ENCODE data around the gene AKAP8L. TPM values are rescaled to one million over a fixed set of nuclear protein-coding genes. Genes with fewer than 3 reads are reported as not detected.
A peak's percentile ranks its signal among the peaks of the same experiment; 100 is the strongest.

Gene AKAP8L
- total RNA-seq, 1 experiment from 2014 or later: 123 TPM

DNA sequence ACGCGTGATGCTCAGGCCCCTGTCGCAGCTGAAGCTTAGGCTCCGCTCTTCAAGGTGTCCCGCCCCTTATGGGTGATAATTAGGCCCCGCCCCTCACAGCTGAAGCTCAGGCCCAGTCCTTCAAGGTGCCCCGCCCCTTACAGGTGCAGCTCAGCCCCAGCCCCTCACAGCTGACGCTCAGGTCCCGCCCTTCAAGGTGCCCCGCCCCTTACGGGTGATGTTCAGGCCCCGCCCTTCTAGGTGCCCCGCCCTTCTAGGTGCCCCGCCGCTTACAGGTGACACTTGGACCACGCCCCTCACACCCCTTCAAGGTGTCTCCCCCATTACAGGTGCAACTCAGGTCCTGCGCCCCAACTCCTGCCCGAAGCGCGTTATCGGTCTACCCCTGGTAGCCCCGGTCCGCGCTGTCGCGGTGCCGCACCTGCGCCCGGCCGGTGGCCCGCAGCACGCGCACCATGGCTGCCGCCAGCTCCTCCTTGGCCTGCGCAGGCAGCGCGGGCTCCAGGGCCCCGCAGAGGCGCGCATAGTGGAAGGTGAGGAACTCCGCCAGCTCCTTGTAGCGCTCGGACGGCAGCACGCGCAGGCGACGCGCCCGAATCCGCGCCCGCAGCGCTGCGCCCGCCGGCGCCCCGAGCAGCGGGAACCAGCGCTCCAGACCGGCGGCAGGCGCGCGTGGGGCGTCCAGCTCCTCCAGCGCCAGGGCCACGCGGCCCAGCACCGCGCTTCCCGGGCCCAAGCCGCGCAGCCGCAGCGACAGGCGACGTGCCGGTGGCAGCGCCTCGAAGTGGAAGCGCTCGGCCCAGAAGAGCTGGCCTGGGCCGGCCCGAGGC, 38.3 kb upstream of the AKAP8L start:
- WGBS (ENCODE audit: extremely low coverage, insufficient read length, low lambda C conversion rate): no CpG with 5 or more reads among the region's 86 CpGs
- Histone ChIP-seq H2BK12ac (ENCODE audit: insufficient read length, low read depth, low read length) (no peak overlapping the region), H2AK5ac (ENCODE audit: insufficient read length, low read length) (no peak overlapping the region), H3K4ac (ENCODE audit: low read depth, low read length) (no peak overlapping the region), H2BK15ac (ENCODE audit: low read depth, low read length) (no peak overlapping the region), H3K9ac (ENCODE audit: extremely low read depth, insufficient read length, low read length) (no peak overlapping the region), H3K27ac (ENCODE audit: insufficient read length, low read depth, low read length) (no peak overlapping the region), H3K23ac (ENCODE audit: insufficient read length, low read depth, low read length) (no peak overlapping the region), H3K14ac (ENCODE audit: insufficient read depth, low read length) (no peak overlapping the region), H3K9me3 (ENCODE audit: control insufficient read depth, low read depth, low read length) (no peaks in the 10 kb centered on the region), H3K4me1 (ENCODE audit: insufficient read depth, low read length) (no peaks in the 10 kb centered on the region), H3K56ac (ENCODE audit: insufficient read length, low read depth, low read length) (no peak overlapping the region), H2AFZ (ENCODE audit: low read length) (no peak overlapping the region), H4K5ac (ENCODE audit: insufficient read length, low read depth, low read length) (no peak overlapping the region), H2BK20ac (ENCODE audit: low read depth, low read length, poor library complexity, severe bottlenecking) (no peak overlapping the region), H3K79me2 (ENCODE audit: insufficient read depth, low read length) (no peaks in the 10 kb centered on the region), H2BK120ac (ENCODE audit: low read depth, low read length, poor library complexity, severe bottlenecking) (no peak overlapping the region), H3K79me1 (ENCODE audit: insufficient read depth, low read depth, low read length, poor library complexity, severe bottlenecking) (no peaks in the 10 kb centered on the region), H4K20me1 (ENCODE audit: control insufficient read depth, insufficient read depth, insufficient read length) (no peaks in the 10 kb centered on the region), H3K18ac (ENCODE audit: insufficient read length, low read depth, low read length) (no peak overlapping the region), H2BK5ac (ENCODE audit: insufficient read length, low read length) (no peak overlapping the region), H3K23me2 (ENCODE audit: insufficient read length, low read depth, low read length, poor library complexity, severe bottlenecking) (peaks cover 19% of the 10 kb centered on the region), H3T11ph (ENCODE audit: low read length) (no peak overlapping the region), H4K8ac (replicated peaks; ENCODE audit: insufficient read length, low read depth, low read length) (no peak overlapping the region), H4K91ac (ENCODE audit: insufficient read length, low read depth, low read length) (no peak overlapping the region), H3K27me3 (ENCODE audit: insufficient read depth, low read length) (peaks cover 14% of the 10 kb centered on the region; the same call in 1 of the 2 replicates), H3K4me2 (ENCODE audit: insufficient read depth, insufficient read length, low read length) (peak overlapping the region; percentile 52)
- no peaks in the 10 kb centered on the region for H3K36me3 Mint-ChIP-seq (ENCODE audit: insufficient read depth in 1 of 3, low read depth in 3 of 3)
- no peaks in the 10 kb centered on the region; a peak in 4 of 5 replicates for H3K9me3 Mint-ChIP-seq
- H3K4me3 Mint-ChIP-seq: peak overlapping the region; percentile 42 to 72; a peak in 4 of 5 replicates
- no peak overlapping the region for H3K27ac Mint-ChIP-seq
- DNase-seq: peak; percentile 99
- H3K27me3 Mint-ChIP-seq (ENCODE audit: low read depth): peaks cover 87% of the 10 kb centered on the region
- H3K4me1 Mint-ChIP-seq: peaks cover 7 to 16% of the 10 kb centered on the region in 2 experiments
- TF ChIP-seq CTCF (conservative IDR thresholded peaks at IDR 0.05): no peak
